Rectal smooth muscle tissue (tissue), 1 donor: ENCODE results near the gene RAE1.

ENCODE experiments used
- H3K27ac ChIP-seq: one replicate; pipeline ENCODE4 v1.7.0; 2013; ENCODE audit warnings: low read depth, low read length, inconsistent platforms
- H3K27me3 ChIP-seq: one replicate; pipeline ENCODE4 v1.7.0; 2013; ENCODE audit warnings: low read length; ENCODE audit not compliant: control insufficient read depth, insufficient read depth
- H3K36me3 ChIP-seq: one replicate; pipeline ENCODE4 v1.7.0; 2013; ENCODE audit warnings: low read length; ENCODE audit not compliant: control insufficient read depth, insufficient read depth
- H3K4me1 ChIP-seq: one replicate; pipeline ENCODE4 v1.7.0; 2013; ENCODE audit warnings: low read length; ENCODE audit not compliant: control insufficient read depth, insufficient read depth
- H3K4me3 ChIP-seq: one replicate; pipeline ENCODE4 v1.7.0; 2013; ENCODE audit warnings: low read length
- H3K9ac ChIP-seq: one replicate; pipeline ENCODE4 v1.7.0; 2013; ENCODE audit warnings: low read length

The RAE1 gene

GRCh38 chr20:57387945-57388371 lies 36.9 kb downstream of the RAE1 start:
- no peaks in the 10 kb centered on the region for H3K27me3 ChIP-seq
- no peak overlapping the region for H3K27ac ChIP-seq
- H3K4me1 ChIP-seq, result peaks cover 9% of the 10 kb centered on the region
- no peak overlapping the region for H3K9ac ChIP-seq
- no peaks in the 10 kb centered on the region for H3K36me3 ChIP-seq
- no peak overlapping the region for H3K4me3 ChIP-seq

GRCh38 chr20:57388953-57389694 lies 38.1 kb downstream of the RAE1 start:
- Histone ChIP-seq H3K9ac (peak overlapping the region; percentile 44), H3K4me3 (peak overlapping the region; percentile 58), H3K4me1 (peaks cover 20% of the 10 kb centered on the region), H3K27me3 (no peaks in the 10 kb centered on the region), H3K36me3 (no peaks in the 10 kb centered on the region), H3K27ac (peak overlapping the region; percentile 82)

GRCh38 chr20:57389695-57390603 lies 38.9 kb downstream of the RAE1 start:
- Histone ChIP-seq H3K4me3 (peak overlapping the region; percentile 58), H3K27ac (peak overlapping the region; percentile 82)

GRCh38 chr20:57390604-57391438 lies 39.8 kb downstream of the RAE1 start, which contains the start of gene RBM38:
TSS of gene RBM38 (plus strand) at chr20:57391396. CDS start at chr20:57391582, 186 bp downstream.
- Histone ChIP-seq H3K4me3 (peak within 1 kb of the TSS; percentile 83), H3K4me1 (peaks cover 34% of the 10 kb centered on the region), H3K36me3 (peaks cover 7% of the 10 kb centered on the region), H3K27ac (peak within 1 kb of the TSS; percentile 92), H3K27me3 (no peaks in the 10 kb centered on the region), H3K9ac (peak within 1 kb of the TSS; percentile 89)

More at GRCh38 chr20:57389695-57390603, 38.9 kb downstream of the RAE1 start:
- Histone ChIP-seq H3K36me3 (peaks cover 4% of the 10 kb centered on the region), H3K9ac (peak overlapping the region; percentile 44), H3K27me3 (no peaks in the 10 kb centered on the region), H3K4me1 (peaks cover 27% of the 10 kb centered on the region)

GRCh38 chr20:57391439-57392301 lies 40.6 kb downstream of the RAE1 start:
- H3K27ac ChIP-seq, result peak overlapping the region; percentile 92
- no peaks in the 10 kb centered on the region for H3K27me3 ChIP-seq
- peaks cover 42% of the 10 kb centered on the region for H3K4me1 ChIP-seq

GRCh38 chr20:57392512-57393271 lies 41.6 kb downstream of the RAE1 start:
- peak overlapping the region; percentile 90 for H3K27ac ChIP-seq
- H3K4me1 ChIP-seq, result peaks cover 52% of the 10 kb centered on the region
- H3K27me3 ChIP-seq, result no peaks in the 10 kb centered on the region
- H3K9ac ChIP-seq, result peak overlapping the region; percentile 89
- peaks cover 13% of the 10 kb centered on the region for H3K36me3 ChIP-seq
- peak overlapping the region; percentile 83 for H3K4me3 ChIP-seq

More at GRCh38 chr20:57391439-57392301, 40.6 kb downstream of the RAE1 start:
- Histone ChIP-seq H3K4me3 (peak overlapping the region; percentile 83), H3K36me3 (peaks cover 7% of the 10 kb centered on the region), H3K9ac (peak overlapping the region; percentile 89)

- Histone ChIP-seq H3K36me3 (peaks cover 15% of the 10 kb centered on the region), H3K4me3 (peak overlapping the region; percentile 83), H3K27me3 (no peaks in the 10 kb centered on the region), H3K4me1 (peaks cover 60% of the 10 kb centered on the region), H3K9ac (peak overlapping the region; percentile 19), H3K27ac (peak overlapping the region; percentile 90)
Measured at GRCh38 chr20:57393321-57394120, 42.5 kb downstream of the RAE1 start.

GRCh38 chr20:57394121-57395082 lies 43.3 kb downstream of the RAE1 start:
- Histone ChIP-seq H3K27me3 (no peaks in the 10 kb centered on the region), H3K9ac (peak overlapping the region; percentile 27), H3K4me3 (peak overlapping the region; percentile 83), H3K27ac (peak overlapping the region; percentile 90), H3K4me1 (peaks cover 67% of the 10 kb centered on the region), H3K36me3 (peaks cover 18% of the 10 kb centered on the region)

GRCh38 chr20:57395111-57395966 lies 44.3 kb downstream of the RAE1 start:
- H3K9ac ChIP-seq, result no peak overlapping the region
- H3K36me3 ChIP-seq, result peaks cover 18% of the 10 kb centered on the region
- peaks cover 69% of the 10 kb centered on the region for H3K4me1 ChIP-seq
- peak overlapping the region; percentile 83 for H3K4me3 ChIP-seq
- H3K27me3 ChIP-seq, result no peaks in the 10 kb centered on the region
- H3K27ac ChIP-seq, result peak overlapping the region; percentile 90
